Superior temporal gyrus (tissue), 1 donor: ENCODE measurements around the gene ZFX.
"Not testable (repeated sequence)": the region's sequence is repeated elsewhere in the genome, so short reads cannot be mapped to it uniquely, and the experiment has no call there.

ENCODE experiments used
- DNase-seq: peaks from one replicate; pipeline ENCODE4 v3.0.0-alpha.2; 2016; ENCODE audit errors: extremely low spot score

ZFX gene

DNA sequence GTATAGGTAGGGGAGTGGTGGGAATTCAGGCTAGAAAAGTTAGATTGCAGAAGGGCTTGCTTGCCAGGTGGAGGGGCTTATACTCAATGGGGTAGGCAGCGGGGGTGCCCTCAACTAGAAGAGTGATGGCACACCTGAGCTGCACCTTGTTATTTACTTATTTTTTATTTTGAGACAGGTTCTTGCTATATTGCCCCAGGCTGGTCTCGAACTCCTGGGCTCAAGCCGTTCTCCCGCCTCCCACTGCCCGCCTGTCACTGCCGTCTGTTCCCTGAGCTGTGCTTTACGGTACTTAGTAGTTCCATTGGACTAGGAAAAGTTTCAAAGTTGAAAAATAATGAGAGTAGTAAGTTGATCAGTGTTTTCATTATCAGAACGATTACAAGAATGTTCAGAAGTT lies 2.0 kb downstream of the ZFX start:
- no peak for DNase-seq

DNA sequence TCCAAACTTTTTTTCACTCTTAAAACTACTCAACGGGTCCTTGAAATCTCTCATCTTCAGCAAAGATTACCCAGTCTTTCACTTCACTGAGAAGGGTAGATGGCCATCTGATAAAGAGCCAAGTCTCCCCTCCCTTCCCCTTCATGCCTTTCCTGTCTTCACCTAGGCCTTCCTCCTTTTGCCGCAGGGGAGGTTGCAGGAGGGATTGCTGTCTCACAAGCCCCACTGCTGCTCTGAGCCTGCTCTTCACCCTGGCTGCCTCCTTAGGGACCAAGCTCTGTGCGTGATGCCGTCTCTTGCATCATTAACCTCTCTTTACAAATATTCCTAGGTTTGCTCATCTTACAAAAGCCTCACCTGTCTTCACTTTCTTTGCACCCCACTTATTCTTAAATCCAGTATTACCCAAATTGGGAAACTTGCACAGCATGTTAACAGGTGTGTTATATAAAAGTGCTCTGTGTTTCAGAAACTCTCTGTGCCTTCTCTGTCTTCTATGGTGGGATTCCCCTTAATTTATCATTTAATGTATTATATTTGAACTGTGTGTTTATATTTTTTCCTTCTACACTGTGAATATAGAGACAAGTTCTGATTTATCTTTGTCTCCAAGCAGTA lies 3.8 kb downstream of the ZFX start:
- DNase-seq = no peak

GRCh38 chrX:24153796-24154189 lies 4.3 kb downstream of the ZFX start:
- no peak for DNase-seq

DNA sequence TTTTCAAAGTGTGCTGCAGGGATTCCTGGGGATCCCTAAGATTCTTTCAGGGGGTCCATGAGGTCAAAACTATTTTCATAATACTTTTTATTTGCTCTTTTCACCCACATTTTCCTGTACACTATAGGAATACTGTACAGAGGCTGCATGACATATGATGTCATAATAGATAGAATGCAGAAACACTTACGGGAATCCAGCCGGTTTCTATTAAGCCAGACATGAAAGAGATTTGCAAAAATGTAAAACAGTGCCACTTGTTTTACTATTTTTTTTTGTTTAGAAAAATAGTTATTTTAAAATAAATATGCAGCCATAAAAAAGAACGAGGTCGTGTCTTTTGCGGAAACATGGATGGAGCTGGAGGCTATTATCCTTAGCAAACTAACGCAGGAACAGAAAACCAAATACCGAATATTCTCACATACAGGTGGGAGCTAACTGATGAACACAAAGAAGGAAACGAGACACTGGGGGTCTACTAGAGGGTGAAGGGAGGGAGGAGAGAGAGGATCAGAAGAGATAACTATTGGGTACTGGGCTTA lies 5.0 kb downstream of the ZFX start:
- no peak for DNase-seq

GRCh38 chrX:24155747-24156146 lies 6.2 kb downstream of the ZFX start:
- not testable (repeated sequence) for DNase-seq

DNA sequence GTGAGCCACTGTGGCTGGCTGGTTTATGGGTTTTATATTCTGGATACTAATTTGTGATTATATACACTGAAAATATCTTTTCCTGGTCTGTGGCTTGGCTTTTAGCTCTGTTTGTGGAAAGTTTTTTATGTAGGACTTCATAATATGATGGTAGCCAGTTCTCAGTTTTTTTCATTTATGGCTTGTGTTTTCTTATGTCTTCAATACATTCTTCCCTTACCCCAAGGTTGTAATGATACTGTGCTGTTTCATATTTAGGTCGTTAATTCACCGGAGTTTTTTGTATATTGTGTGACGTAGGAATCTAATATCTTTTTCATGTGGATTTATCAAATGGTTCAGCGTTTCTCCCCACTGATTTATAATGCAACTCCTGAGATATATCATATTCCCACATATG lies 6.6 kb downstream of the ZFX start:
- DNase-seq = no peak

GRCh38 chrX:24158881-24159280 lies 9.4 kb downstream of the ZFX start:
- DNase-seq = no peak

DNA sequence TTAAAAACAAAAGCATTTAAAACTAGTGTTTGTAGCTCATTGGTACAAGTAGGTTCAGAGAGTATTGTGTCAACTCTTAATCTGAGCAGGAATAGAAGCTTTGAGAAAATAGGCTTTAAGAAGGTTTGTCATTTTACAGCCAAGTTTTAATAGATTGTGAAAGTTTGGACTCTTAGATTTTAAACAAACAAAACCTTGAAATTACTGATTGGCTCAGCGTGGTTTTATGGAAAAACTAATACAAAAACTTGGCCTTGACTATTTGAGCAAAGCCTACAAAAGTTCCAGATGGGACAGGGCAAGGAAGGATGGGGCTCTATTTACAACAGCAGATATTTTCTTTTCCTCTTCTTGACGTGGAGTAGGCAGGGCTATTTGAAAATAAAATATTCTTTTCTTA lies 16.5 kb downstream of the ZFX start:
- no peak for DNase-seq

DNA sequence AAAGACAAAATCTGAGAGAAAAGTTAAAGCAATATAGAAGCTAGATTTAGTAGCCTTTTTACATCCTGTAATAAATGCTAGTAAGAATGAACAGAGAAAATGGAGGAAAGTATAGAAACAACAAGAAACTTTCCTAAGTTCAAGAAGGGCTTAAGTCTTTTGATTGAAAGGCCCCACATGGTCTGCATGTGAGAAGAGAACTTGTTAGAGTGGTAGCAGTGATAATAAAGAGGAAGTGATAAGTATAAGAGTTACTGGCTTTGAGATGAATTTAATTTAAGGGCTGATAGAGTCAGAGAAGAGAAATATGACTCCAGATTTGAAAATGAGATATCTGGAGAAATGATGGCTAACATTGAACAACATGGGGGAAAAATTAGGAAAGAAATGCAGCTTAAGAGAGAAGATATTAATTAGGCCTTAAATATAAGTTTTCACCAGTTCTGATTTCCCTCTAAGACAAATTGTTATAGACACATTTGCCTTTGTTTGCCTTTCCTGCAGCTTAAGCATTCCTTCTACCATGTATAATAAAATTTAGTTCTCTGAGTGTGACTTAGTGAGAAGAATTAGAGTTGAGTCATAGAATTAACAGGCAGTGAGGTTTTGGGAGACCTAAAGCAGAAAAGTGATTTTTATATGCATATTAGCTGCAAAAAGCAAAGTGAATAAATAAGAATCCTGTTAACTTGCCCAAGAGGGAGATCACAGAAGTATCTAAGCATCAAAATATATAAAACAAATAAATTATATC lies 18.4 kb downstream of the ZFX start:
- DNase-seq = no peak

- no peak for DNase-seq
Observed at GRCh38 chrX:24168807-24169206, 19.3 kb downstream of the ZFX start.

DNA sequence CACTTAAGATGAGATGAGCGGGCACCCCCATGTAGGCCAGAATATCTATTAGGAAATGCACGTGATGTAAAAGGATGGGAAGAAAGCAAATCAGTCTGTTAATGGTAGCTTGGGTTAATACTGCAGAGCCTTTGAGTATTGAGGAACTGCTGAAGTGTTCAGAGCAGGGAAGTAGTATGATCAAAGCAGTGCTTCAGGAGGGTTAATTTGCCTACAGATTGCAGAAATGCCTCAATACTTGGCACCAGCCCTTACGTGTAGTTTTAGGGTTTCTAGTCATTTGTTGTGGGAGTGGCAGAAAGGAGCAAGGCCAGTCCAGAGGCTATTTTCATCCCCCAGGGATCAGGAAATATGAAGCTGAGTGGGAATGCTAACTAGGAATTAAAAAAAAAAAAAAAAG lies 19.7 kb downstream of the ZFX start:
- DNase-seq = no peak

DNA sequence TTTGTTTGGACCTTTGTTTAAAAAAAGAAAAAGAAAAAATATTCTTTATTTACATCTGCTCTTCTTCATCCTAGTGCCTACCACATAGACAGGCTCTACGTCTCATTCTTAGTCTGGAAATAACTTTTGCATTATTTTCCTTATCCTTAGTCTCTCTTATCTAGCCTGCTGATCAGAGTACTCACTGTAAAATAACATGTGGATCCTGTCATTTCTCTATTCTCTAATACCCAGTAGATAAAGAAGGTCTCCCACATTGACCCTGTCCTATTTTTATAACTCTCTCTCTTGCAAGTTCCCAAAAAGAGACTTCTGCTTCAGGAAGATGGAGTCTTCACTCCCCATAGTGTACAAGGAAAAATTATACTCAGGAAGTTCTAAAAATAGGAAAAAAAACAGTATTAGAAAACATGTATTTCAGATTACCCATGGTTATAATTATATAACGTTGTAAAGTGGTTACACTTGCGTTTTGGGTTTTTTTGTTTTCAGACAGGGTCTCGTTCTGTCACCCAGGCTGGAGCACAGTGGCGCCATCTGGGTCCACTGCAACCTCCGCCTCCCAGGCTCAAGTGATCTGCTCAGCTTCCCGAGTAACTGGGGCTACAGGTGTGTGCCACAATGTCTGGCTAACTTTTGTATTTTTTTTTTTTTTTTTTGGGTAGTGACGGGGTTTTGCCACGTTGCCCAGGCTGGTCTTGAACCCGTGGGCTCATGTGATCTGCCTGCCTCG lies 23.8 kb downstream of the ZFX start:
- DNase-seq = no peak

GRCh38 chrX:24175276-24175675 lies 25.7 kb downstream of the ZFX start:
- DNase-seq = no peak

DNA sequence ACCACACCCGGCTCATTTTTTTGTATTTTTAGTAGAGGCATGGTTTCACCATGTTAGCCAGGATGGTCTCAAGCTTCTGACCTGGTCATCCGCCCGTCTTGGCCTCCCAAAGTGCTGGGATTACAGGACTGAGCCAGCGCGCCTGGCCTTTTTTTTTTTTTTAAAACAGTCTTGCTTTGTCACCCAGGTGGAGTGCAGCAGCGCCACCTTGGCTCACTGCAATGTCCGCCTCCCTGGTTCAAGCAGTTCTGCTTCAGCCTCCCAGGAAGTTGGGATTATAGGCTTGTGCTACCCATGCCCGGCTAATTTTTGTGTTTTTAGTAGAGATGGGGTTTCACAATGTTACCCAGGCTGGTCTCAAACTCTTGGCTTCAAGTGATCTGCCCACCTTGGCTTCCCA lies 28.9 kb downstream of the ZFX start:
- DNase-seq = no peak

DNA sequence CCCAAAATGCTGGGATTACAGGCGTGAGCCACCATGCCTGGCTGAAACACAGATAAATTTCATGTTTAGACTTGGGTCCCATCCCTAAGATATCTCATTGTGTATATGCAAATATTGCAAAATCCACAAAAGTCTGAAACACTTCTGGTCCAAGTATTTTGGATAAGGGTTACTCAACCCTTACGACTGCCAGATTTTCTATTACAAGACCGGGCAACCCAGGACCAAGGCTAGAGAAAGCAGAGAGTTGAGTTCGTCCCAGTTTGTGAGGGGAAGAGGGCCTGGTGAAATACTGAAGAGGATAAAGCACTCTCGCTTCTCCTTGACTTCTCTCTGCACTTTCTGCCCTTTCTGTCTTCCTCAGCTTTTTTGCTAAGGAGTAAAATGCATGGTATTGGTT lies 34.5 kb downstream of the ZFX start:
- no peak for DNase-seq

DNA sequence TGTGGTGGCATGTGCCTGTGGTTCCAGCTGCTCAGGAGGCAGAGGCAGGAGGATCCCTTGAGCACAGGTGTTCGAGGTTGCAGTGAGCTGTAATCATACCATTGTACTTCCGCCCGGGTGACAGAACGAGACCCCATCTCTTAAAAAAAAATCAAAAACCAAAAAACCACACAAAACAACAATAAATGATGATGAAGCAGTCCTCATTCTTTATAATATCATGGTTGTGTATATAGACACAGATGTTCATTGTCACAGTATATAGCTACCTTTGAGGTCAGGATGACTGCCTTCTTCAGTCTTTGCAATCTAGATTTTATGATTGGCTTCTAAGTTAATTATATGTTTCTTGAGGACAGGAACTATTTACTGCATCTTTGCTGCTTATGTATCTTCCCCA lies 37.0 kb downstream of the ZFX start:
- no peak for DNase-seq

DNA sequence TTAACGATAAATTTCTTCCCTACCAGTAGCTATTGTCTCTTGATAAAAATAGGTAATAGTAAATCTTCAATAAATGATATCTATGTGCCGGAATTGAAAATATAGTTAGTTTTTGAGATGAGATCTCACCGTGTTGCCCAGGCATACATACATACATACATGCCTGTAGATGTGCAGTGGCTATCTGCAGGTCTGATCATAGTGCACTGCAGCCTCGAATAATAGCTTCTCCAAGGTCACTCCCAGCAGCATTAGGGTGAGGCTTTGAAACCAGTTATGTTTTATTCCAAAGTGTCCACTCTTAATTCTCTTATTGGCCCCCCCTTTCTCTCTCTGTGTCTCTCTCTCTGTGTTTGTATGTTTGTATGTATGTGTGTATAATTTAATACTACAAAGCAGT lies 37.5 kb downstream of the ZFX start:
- no peak for DNase-seq

GRCh38 chrX:24189490-24189889 lies 40.0 kb downstream of the ZFX start:
- no peak for DNase-seq

DNA sequence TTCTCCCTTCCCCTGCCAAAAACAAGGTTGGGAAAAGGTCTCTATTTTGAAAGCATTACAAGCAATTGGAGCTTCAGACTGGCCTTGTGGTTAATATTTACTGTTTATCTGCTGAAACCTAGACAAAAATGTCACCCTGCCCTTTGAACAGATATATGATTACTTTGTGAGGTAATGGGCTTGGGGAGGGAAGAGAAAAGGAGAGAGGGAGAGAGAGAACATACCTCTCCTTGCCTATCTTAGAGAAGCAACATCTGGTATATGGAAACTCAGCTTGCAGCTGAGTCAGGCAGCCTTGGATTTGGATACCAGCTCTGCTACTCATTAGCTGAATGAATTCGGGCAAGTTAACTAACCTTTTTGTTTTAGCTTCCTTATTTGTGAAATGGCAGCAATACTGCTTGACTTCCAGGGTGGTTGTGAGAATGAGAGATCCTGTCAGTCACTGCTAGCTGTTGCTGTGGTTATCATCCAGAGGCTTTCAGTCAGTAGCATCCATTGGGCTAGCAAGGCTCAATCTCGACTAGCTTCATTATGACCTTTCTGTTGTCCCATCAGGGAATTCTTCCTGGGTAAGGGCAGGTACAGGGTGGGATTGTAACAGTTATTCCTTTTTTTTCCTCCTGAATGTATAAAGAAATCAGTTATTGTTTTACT lies 41.1 kb downstream of the ZFX start:
- DNase-seq = no peak

GRCh38 chrX:24196509-24196908 lies 47.0 kb downstream of the ZFX start:
- no peak for DNase-seq

DNA sequence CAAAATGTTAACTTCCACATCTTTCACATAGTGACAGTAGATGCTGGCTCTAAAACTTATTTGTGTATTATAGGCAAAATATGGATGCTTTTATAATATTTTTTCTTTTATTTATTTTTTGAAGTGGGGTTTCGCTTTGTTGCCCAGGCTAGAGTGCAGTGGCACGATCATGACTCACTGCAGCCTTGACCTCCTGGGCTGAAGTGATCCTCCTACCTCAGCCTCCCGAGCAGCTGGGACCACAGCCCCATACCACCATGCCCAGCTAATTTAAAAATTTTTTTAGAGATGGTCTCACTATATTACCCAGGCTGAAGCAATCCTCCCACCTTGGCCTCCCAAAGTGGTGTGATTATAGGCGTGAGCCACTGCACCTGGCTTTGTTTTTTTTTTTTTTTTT lies 48.6 kb downstream of the ZFX start:
- no peak for DNase-seq

- no peak for DNase-seq
Observed at GRCh38 chrX:24200133-24200532, 50.6 kb downstream of the ZFX start.
